Measurements from ENCODE around the gene PRR5.

Gene PRR5

DNA sequence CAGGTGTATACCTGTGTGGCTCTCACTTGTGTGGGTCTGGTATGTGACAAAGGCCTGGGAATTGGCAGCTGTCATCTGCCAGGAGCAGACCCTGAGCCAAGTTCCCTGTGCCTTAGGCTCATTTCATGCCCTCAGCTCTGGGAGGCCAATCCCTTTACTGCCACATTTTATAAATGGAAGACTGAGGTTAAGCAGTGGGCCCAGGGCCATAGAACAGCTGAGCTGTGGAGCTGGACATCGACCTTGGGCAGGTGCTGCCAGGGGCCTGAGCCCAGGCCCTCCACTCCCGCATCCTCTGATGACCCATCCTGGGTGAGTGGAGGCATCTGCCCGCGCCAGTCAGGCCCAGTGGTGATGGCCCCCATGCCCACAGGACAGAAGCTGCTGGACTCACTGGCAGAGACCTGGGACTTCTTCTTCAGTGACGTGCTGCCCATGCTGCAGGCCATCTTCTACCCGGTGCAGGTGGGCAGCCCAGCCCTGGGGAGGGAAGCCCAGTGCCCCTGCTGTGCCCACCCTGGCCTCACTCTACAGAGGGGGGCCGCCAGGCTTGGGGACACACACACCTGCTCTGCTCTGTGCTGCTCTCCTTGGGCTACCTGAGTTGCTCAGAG, 29.5 kb downstream of the PRR5 start:
- Histone ChIP-seq H3K27ac (no peak overlapping the region), H3K4me3 (no peak overlapping the region)
- no peak for DNase-seq (ENCODE audit: low spot score)
- TF ChIP-seq, protein P1, sequence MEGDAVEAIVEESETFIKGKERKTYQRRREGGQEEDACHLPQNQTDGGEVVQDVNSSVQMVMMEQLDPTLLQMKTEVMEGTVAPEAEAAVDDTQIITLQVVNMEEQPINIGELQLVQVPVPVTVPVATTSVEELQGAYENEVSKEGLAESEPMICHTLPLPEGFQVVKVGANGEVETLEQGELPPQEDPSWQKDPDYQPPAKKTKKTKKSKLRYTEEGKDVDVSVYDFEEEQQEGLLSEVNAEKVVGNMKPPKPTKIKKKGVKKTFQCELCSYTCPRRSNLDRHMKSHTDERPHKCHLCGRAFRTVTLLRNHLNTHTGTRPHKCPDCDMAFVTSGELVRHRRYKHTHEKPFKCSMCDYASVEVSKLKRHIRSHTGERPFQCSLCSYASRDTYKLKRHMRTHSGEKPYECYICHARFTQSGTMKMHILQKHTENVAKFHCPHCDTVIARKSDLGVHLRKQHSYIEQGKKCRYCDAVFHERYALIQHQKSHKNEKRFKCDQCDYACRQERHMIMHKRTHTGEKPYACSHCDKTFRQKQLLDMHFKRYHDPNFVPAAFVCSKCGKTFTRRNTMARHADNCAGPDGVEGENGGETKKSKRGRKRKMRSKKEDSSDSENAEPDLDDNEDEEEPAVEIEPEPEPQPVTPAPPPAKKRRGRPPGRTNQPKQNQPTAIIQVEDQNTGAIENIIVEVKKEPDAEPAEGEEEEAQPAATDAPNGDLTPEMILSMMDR (IDR thresholded peaks at IDR 0.05): no peak

DNA sequence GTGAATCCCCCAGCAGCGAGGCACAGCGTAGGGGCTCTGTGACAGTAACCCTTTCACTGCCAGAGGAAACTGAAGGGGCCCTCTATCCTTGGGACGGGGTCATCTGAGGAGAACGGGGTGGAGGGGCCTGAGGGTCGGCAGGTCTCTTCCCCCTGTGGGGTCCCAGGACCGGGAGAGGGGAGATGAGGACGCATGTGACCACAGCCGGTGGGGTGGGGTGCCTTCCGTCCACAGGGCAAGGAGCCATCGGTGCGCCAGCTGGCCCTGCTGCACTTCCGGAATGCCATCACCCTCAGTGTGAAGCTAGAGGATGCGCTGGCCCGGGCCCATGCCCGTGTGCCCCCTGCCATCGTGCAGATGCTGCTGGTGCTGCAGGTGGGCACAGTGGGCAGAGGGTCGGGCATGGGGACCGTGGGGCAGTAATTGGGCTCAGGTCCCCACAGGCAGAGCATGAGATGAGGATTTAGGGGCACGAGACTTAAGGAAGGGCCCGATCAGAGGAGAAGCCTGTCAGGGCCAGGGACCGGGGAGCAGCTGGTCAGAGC, 30.1 kb downstream of the PRR5 start:
- TF ChIP-seq, protein P1 (IDR thresholded peaks at IDR 0.05): no peak
- DNase-seq (ENCODE audit: low spot score): no peak
- H3K4me3 ChIP-seq: no peak overlapping the region
- no peak overlapping the region for H3K27ac ChIP-seq

DNA sequence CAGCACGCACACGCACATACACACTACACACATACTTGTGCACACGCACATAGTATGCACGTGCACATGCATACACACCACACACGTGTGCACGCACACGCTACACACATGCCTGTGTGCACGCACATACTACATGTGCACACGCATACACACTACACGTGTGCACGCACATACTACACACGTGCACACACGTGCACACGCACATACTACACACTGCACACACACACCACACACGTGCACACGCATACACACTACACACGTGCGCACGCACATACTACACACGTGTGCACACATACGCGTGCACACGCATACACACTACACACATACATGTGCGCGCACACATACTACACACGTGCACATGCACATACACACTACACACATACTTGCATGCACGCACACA, 30.7 kb downstream of the PRR5 start:
- no peak overlapping the region for H3K4me3 ChIP-seq
- no peak overlapping the region for H3K27ac ChIP-seq
- no peak for DNase-seq (ENCODE audit: low spot score)
- TF ChIP-seq, protein P1 (IDR thresholded peaks at IDR 0.05): no peak

DNA sequence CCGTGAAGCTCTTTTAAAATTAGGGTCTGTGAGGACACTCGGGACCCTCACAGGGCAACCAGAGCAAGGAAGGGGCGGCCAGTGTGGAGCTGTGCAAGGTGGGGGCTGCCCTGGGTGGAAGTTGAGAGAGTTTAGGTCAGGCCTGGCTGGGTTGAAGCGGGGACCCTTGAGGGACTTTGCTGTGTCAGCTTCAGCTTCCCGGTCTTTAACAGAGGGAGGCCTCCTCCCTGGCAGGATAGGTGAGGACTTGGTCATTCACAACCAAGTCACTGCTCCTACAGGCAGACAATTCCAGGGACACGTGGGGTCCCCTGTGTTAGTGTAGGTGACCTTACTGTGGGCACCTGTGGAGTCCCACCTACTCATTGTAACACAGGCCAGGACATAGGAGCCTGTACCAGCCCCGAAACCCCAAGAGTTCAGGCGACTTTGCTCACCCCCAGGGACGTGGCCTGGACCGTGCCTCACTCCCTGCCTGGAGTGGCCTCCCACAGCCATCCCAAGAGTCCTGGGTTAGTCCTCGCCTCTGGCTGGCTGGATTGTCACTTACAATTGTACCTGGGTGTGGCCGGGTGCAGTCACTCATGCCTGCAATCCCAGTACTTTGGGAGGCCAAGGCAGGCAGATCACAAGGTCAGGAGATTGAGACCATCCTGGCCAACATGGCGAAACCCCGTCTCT, 31.6 kb downstream of the PRR5 start:
- H3K27ac ChIP-seq: no peak overlapping the region
- no peak for DNase-seq (ENCODE audit: low spot score)
- no peak overlapping the region for H3K4me3 ChIP-seq
- TF ChIP-seq, protein P1 (IDR thresholded peaks at IDR 0.05): no peak

DNA sequence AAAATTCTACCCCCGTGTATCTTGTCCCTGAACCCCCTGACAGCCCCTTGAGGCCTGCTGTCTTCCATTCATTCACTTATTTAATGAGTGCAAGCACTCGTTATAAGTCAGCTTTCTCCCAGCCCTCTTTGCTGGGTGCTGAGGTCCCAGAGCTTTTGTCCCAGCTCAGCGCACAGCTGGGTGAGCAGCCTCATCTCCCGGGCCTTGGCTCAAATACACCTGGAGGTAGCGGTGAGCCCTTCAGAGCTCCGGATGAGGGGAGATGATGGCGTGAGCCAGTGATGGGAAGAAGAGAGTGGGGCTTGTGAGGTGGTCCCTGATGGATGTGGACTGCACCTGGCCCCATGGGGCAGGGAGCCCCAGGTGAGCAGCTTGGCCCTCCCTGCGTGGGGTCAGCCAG, 32.3 kb downstream of the PRR5 start:
- H3K27ac ChIP-seq: no peak overlapping the region
- H3K4me3 ChIP-seq: no peak overlapping the region
- TF ChIP-seq, protein P1 (IDR thresholded peaks at IDR 0.05): no peak
- DNase-seq (ENCODE audit: low spot score): no peak

DNA sequence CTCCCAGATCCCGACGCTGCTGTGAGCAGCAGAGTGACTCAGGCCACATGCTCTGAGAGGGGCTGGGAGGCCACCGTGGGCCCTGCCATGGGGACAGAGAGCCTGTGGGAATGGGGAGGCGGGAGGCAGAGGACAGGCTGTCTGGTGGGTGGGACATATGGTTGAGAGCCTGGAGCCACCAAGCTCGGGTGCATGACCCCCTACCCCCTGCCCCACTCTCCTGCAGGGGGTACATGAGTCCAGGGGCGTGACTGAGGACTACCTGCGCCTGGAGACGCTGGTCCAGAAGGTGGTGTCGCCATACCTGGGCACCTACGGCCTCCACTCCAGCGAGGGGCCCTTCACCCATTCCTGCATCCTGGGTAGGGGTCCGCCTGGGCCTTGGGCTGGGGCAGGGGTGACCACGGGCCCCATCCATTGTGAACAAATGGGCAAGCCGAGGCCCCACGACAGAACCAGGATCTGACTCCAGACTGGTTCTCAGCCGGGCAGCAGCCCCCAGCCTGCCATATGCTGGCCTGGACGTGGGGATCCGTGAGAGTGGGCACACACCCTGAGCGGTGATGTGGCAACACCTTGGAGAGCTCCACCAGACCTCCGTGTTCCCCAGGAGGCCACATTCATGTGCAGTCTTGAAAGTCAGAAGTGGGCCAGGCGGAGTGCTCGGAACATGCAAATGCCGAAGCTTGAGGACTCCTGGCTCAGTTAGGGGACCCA, 33.0 kb downstream of the PRR5 start:
- H3K4me3 ChIP-seq: no peak overlapping the region
- H3K27ac ChIP-seq: no peak overlapping the region
- TF ChIP-seq, protein P1 (IDR thresholded peaks at IDR 0.05): no peak
- DNase-seq (ENCODE audit: low spot score): no peak
